PC-3 (cell line): Measurements from ENCODE around the gene SGCD.

Experiments
- EZH2 ChIP-seq: fragments of 300-600 bp; sonication (generic); IDR thresholded peaks from one replicate; pipeline ENCODE4 v1.6.1; 2017; ENCODE audit warnings: antibody characterized with exemption, mild to moderate bottlenecking, low read length; ENCODE audit not compliant: unreplicated experiment
- TF ChIP-seq, protein P1 (sequence below): fragments of 300-600 bp; sonication (generic); conservative IDR thresholded peaks from 2 replicates; pipeline ENCODE4 v1.5.1; 2017; ENCODE audit warnings: antibody characterized with exemption, low read depth, mild to moderate bottlenecking, low read length

DNA sequence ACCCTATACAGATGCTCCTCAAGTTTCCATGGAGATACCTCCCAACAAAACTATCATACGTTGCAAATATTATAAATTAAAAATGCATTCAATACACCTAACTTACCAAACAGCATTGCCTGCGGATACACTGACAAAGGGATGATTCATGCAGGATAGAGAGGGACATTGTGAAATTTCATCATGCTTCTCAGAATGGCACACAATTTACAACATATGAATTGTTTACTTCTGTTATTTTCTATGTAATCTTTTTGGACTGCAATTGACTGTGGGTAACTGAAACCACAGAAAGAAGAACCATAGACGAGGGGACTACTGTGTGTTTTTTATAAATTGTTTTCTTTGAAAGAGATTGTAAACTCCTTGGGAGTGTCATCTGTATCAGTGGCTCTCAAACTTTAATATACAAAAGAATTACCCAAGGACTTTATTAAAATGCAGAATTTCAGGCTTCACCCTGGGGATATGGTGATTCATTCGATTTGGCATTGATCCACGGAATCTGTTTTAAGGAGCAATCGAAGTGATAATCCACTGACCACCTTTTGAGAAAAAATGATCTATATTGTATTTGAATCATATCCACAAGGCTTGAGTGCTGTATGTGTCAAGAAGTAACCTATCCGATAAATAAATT, 146.4 kb downstream of the SGCD start:
- no peak for TF ChIP-seq EZH2
- TF ChIP-seq, protein P1, sequence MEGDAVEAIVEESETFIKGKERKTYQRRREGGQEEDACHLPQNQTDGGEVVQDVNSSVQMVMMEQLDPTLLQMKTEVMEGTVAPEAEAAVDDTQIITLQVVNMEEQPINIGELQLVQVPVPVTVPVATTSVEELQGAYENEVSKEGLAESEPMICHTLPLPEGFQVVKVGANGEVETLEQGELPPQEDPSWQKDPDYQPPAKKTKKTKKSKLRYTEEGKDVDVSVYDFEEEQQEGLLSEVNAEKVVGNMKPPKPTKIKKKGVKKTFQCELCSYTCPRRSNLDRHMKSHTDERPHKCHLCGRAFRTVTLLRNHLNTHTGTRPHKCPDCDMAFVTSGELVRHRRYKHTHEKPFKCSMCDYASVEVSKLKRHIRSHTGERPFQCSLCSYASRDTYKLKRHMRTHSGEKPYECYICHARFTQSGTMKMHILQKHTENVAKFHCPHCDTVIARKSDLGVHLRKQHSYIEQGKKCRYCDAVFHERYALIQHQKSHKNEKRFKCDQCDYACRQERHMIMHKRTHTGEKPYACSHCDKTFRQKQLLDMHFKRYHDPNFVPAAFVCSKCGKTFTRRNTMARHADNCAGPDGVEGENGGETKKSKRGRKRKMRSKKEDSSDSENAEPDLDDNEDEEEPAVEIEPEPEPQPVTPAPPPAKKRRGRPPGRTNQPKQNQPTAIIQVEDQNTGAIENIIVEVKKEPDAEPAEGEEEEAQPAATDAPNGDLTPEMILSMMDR, result no peak
